SK-N-SH (cell line): ENCODE results near the gene NRIP2. TPM values are rescaled to one million over a fixed set of nuclear protein-coding genes. Genes with fewer than 3 reads are reported as not detected.

Experiments used
- CTCF ChIA-PET: fragments of 300-600, 350-600 bp; formaldehyde crosslinking; extraction: SDS; loops from one replicate; lab custom pipeline; 2021; lab: Yijun Ruan, JAX
- POLR2A ChIA-PET: fragments of 350-600 bp; sonication (Branson Sonifier 250); formaldehyde crosslinking; extraction: SDS; loops from one replicate; lab custom pipeline; 2020; ENCODE audit warnings: antibody characterized with exemption, inconsistent platforms; lab: Yijun Ruan, JAX
- DNase-seq: peaks from one replicate; pipeline ENCODE4 v3.0.0; 2012
- H2AFZ ChIP-seq: fragments of 200-600 bp; sonication (generic); 2 replicates; pipeline ENCODE4 v1.8.1; 2016; ENCODE audit warnings: antibody characterized with exemption, mild to moderate bottlenecking, low read depth
- H3F3A ChIP-seq: fragments of 200-600 bp; sonication (generic); replicated peaks from 2 replicates; pipeline ENCODE3; 2016; ENCODE audit warnings: antibody characterized with exemption, mild to moderate bottlenecking; ENCODE audit not compliant: insufficient read depth
- H3K27ac ChIP-seq, 2 experiments: fragments of 200-500 bp in 1 of 2; fragments of 200-600 bp in 1 of 2; sonication (Bioruptor generic) in 1 of 2; sonication (generic), shearing (Covaris generic) in 1 of 2; 2 replicates each; pipeline versions ENCODE4 v1.5.1 to v1.6.1; 2014 to 2016; ENCODE audit warnings: low read depth in 2 of 2, inconsistent platforms in 1 of 2, low read length in 1 of 2, mild to moderate bottlenecking in 1 of 2, mixed read lengths in 1 of 2
- H3K27me3 ChIP-seq: fragments of 200-600 bp; sonication (generic), shearing (Covaris generic); 2 replicates; pipeline ENCODE4 v1.6.1; 2016; ENCODE audit warnings: mixed run types; ENCODE audit not compliant: insufficient read depth
- H3K36me3 ChIP-seq, 2 experiments: fragments of 200-500 bp in 1 of 2; fragments of 200-600 bp in 1 of 2; sonication (Bioruptor generic) in 1 of 2; sonication (generic) in 1 of 2; replicated peaks in 1 of 2; 2 replicates each; pipeline versions ENCODE3 to v1.5.1; 2014 to 2016; ENCODE audit warnings: low read length in 1 of 2, mild to moderate bottlenecking in 1 of 2; ENCODE audit not compliant: insufficient read depth in 2 of 2, control insufficient read depth in 1 of 2
- H3K4me1 ChIP-seq, 2 experiments: fragments of 200-500 bp in 1 of 2; fragments of 200-600 bp in 1 of 2; sonication (Bioruptor generic) in 1 of 2; sonication (generic), shearing (Covaris generic) in 1 of 2; 2 replicates each; pipeline versions ENCODE4 v1.5.1 to v1.6.1; 2014 to 2016; ENCODE audit warnings: low read depth in 1 of 2, low read length in 1 of 2, mixed run types in 1 of 2; ENCODE audit not compliant: insufficient read depth in 2 of 2, control insufficient read depth in 1 of 2
- H3K4me2 ChIP-seq: fragments of 200-600 bp; sonication (generic), shearing (Covaris generic); 2 replicates; pipeline ENCODE4 v1.6.1; 2017; ENCODE audit warnings: mixed run types
- H3K4me3 ChIP-seq, 2 experiments: fragments of 200-500 bp in 1 of 2; fragments of 200-600 bp in 1 of 2; sonication (Bioruptor generic) in 1 of 2; sonication (generic), shearing (Covaris generic) in 1 of 2; 2 replicates each; pipeline versions ENCODE4 v1.5.1 to v1.8.1; 2014 to 2016; ENCODE audit warnings: low read depth in 2 of 2, inconsistent platforms in 1 of 2, low read length in 1 of 2, mild to moderate bottlenecking in 1 of 2, mixed read lengths in 1 of 2, moderate library complexity in 1 of 2
- H3K79me2 ChIP-seq: fragments of 200-600 bp; sonication (generic); 2 replicates; pipeline ENCODE4 v1.8.1; 2017; ENCODE audit warnings: mild to moderate bottlenecking; ENCODE audit not compliant: insufficient read depth
- H3K9ac ChIP-seq: fragments of 200-600 bp; sonication (generic); 2 replicates; pipeline ENCODE4 v1.6.1; 2017; ENCODE audit warnings: mixed run types
- H3K9me2 ChIP-seq: fragments of 200-600 bp; sonication (generic); 2 replicates; pipeline ENCODE4 v1.6.1; 2017; ENCODE audit warnings: mixed run types
- H3K9me3 ChIP-seq: fragments of 200-600 bp; sonication (generic); 2 replicates; pipeline ENCODE4 v1.6.1; 2017; ENCODE audit warnings: mixed run types, mild to moderate bottlenecking, moderate library complexity
- H4K20me1 ChIP-seq: fragments of 200-600 bp; sonication (generic); 2 replicates; pipeline ENCODE4 v1.6.1; 2017; ENCODE audit warnings: mild to moderate bottlenecking, mixed run types; ENCODE audit not compliant: insufficient read depth
- EP300 ChIP-seq, 2 experiments: IDR thresholded peaks; 2 replicates each; pipeline versions ENCODE4 v1.4.0 to v1.6.1; 2012; ENCODE audit warnings: borderline replicate concordance in 1 of 2, low read depth in 1 of 2, low read length in 1 of 2
- FOSL2 ChIP-seq: IDR thresholded peaks from 2 replicates; pipeline ENCODE4 v1.4.0; 2012; ENCODE audit warnings: low read depth, mild to moderate bottlenecking, moderate library complexity, borderline replicate concordance
- FOXM1 ChIP-seq: IDR thresholded peaks from 2 replicates; pipeline ENCODE4 v1.4.0; 2012; ENCODE audit warnings: low read depth, mild to moderate bottlenecking
- GATA2 ChIP-seq: sonication (generic); formaldehyde crosslinking; IDR thresholded peaks from 2 replicates; pipeline ENCODE4 v1.5.0; 2020; ENCODE audit warnings: mild to moderate bottlenecking, missing genetic modification reagents
- JUND ChIP-seq: IDR thresholded peaks from 2 replicates; pipeline ENCODE4 v1.4.0; 2012
- MAX ChIP-seq: IDR thresholded peaks from 2 replicates; pipeline ENCODE4 v1.4.0; 2012; ENCODE audit warnings: low read depth
- MEF2A ChIP-seq: IDR thresholded peaks from 2 replicates; pipeline ENCODE4 v1.4.0; 2012; ENCODE audit warnings: low read depth, borderline replicate concordance
- MXI1 ChIP-seq: IDR thresholded peaks from 2 replicates; pipeline ENCODE4 v1.6.1; 2012; ENCODE audit warnings: mild to moderate bottlenecking, low read depth, low read length, improper control_type of control experiment
- NFIC ChIP-seq: IDR thresholded peaks from 2 replicates; pipeline ENCODE4 v1.4.0; 2012; ENCODE audit warnings: borderline replicate concordance
- POLR2AphosphoS5 ChIP-seq: IDR thresholded peaks from 2 replicates; pipeline ENCODE4 v1.6.1; 2012; ENCODE audit warnings: low read depth, low read length
- RAD21 ChIP-seq: IDR thresholded peaks from 2 replicates; pipeline ENCODE4 v1.6.1; 2012; ENCODE audit warnings: mild to moderate bottlenecking, low read length
- RFX5 ChIP-seq: IDR thresholded peaks from 2 replicates; pipeline ENCODE4 v1.6.1; 2012; ENCODE audit warnings: mild to moderate bottlenecking, improper control_type of control experiment, low read length
- SIN3A ChIP-seq: IDR thresholded peaks from 2 replicates; pipeline ENCODE4 v1.6.1; 2012; ENCODE audit warnings: low read depth, mild to moderate bottlenecking, low read length, moderate library complexity, borderline replicate concordance
- TAF1 ChIP-seq: IDR thresholded peaks from 2 replicates; pipeline ENCODE4 v1.6.1; 2012; ENCODE audit warnings: low read depth, mild to moderate bottlenecking, low read length, moderate library complexity, borderline replicate concordance
- TCF12 ChIP-seq: IDR thresholded peaks from 2 replicates; pipeline ENCODE4 v1.4.0; 2012
- TEAD4 ChIP-seq: IDR thresholded peaks from 2 replicates; pipeline ENCODE4 v1.4.0; 2012; ENCODE audit warnings: mild to moderate bottlenecking, borderline replicate concordance; ENCODE audit not compliant: insufficient read depth
- USF1 ChIP-seq: IDR thresholded peaks from 2 replicates; pipeline ENCODE4 v1.4.0; 2012; ENCODE audit warnings: low read depth, borderline replicate concordance
- YY1 ChIP-seq: IDR thresholded peaks from 2 replicates; pipeline ENCODE4 v1.4.0; 2012; ENCODE audit warnings: low read depth, mild to moderate bottlenecking
- WGBS: methylation state at CpG from one replicate; pipeline ENCODE4 v1.1.6; 2017; ENCODE audit warnings: low lambda C conversion rate; 5-methylcytosine and 5-hydroxymethylcytosine counted together
- polyA plus RNA-seq, 3 experiments: library from polyadenylated mRNA; depleted of rRNA; stranded (reverse); fragments of >200 nt; gene quantifications; 2 replicates each; pipeline ENCODE4 v1.2.3, GENCODE V29; 2012
- TF ChIP-seq, protein P1 (sequence below): IDR thresholded peaks from 2 replicates; pipeline ENCODE4 v1.4.0; 2012; ENCODE audit warnings: low read depth, borderline replicate concordance
- TF ChIP-seq, protein P2 (sequence below): IDR thresholded peaks from 2 replicates; pipeline ENCODE4 v1.6.1; 2012; ENCODE audit warnings: mild to moderate bottlenecking, low read depth, low read length, moderate library complexity
- TF ChIP-seq, protein P3 (sequence below): IDR thresholded peaks from 2 replicates; pipeline ENCODE4; 2012
- TF ChIP-seq, protein P4 (sequence below): fragments of 150-350 bp; IDR thresholded peaks from 2 replicates; pipeline ENCODE4 v1.6.1; 2016; ENCODE audit warnings: mild to moderate bottlenecking, low read depth, low read length

Gene NRIP2
- polyA plus RNA-seq, 1 of the 3 experiments (the other 2 are of a cell fraction), result not detected

- TF ChIP-seq TEAD4, result no peak
- no peak for TF ChIP-seq RFX5
- no peak for TF ChIP-seq POLR2AphosphoS5
- TF ChIP-seq, protein P1, sequence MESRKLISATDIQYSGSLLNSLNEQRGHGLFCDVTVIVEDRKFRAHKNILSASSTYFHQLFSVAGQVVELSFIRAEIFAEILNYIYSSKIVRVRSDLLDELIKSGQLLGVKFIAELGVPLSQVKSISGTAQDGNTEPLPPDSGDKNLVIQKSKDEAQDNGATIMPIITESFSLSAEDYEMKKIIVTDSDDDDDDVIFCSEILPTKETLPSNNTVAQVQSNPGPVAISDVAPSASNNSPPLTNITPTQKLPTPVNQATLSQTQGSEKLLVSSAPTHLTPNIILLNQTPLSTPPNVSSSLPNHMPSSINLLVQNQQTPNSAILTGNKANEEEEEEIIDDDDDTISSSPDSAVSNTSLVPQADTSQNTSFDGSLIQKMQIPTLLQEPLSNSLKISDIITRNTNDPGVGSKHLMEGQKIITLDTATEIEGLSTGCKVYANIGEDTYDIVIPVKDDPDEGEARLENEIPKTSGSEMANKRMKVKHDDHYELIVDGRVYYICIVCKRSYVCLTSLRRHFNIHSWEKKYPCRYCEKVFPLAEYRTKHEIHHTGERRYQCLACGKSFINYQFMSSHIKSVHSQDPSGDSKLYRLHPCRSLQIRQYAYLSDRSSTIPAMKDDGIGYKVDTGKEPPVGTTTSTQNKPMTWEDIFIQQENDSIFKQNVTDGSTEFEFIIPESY, result no peak
- no peak for TF ChIP-seq JUND
- TF ChIP-seq SIN3A, result no peak
- TF ChIP-seq MXI1, result no peak
- TF ChIP-seq, protein P2, sequence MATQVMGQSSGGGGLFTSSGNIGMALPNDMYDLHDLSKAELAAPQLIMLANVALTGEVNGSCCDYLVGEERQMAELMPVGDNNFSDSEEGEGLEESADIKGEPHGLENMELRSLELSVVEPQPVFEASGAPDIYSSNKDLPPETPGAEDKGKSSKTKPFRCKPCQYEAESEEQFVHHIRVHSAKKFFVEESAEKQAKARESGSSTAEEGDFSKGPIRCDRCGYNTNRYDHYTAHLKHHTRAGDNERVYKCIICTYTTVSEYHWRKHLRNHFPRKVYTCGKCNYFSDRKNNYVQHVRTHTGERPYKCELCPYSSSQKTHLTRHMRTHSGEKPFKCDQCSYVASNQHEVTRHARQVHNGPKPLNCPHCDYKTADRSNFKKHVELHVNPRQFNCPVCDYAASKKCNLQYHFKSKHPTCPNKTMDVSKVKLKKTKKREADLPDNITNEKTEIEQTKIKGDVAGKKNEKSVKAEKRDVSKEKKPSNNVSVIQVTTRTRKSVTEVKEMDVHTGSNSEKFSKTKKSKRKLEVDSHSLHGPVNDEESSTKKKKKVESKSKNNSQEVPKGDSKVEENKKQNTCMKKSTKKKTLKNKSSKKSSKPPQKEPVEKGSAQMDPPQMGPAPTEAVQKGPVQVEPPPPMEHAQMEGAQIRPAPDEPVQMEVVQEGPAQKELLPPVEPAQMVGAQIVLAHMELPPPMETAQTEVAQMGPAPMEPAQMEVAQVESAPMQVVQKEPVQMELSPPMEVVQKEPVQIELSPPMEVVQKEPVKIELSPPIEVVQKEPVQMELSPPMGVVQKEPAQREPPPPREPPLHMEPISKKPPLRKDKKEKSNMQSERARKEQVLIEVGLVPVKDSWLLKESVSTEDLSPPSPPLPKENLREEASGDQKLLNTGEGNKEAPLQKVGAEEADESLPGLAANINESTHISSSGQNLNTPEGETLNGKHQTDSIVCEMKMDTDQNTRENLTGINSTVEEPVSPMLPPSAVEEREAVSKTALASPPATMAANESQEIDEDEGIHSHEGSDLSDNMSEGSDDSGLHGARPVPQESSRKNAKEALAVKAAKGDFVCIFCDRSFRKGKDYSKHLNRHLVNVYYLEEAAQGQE, result no peak
- TF ChIP-seq MEF2A, result no peak
- TF ChIP-seq TCF12, result no peak
- TF ChIP-seq EP300 (IDR thresholded peaks at IDR 0.05; ENCODE audit: borderline replicate concordance in 1 of 2, low read depth in 1 of 2, low read length in 1 of 2), result no peak
- TF ChIP-seq RAD21, result peak; percentile 64
- TF ChIP-seq NFIC, result peak; percentile 44; the same call in 1 of the 2 replicates
- no peak for TF ChIP-seq MAX
- TF ChIP-seq GATA2 (CRISPR knock-in tag), result no peak
- no peak for TF ChIP-seq FOXM1
Observed at GRCh38 chr12:2853626-2854025, 18.8 kb upstream of the NRIP2 start (continued).

- H3K27ac ChIP-seq, result no peak overlapping the region
- H3K9me2 ChIP-seq, result no peaks in the 10 kb centered on the region
- no peaks in the 10 kb centered on the region for H3K27me3 ChIP-seq
- H3K9ac ChIP-seq, result no peak overlapping the region
- POLR2A ChIA-PET, result no interaction called here
- no peak overlapping the region for H2AFZ ChIP-seq
- H3K4me3 ChIP-seq, result no peak overlapping the region
- no peaks in the 10 kb centered on the region for H4K20me1 ChIP-seq
- no peaks in the 10 kb centered on the region for H3K4me1 ChIP-seq
- H3K9me3 ChIP-seq, result no peaks in the 10 kb centered on the region
- H3K79me2 ChIP-seq, result no peaks in the 10 kb centered on the region
- H3K4me2 ChIP-seq, result no peak overlapping the region
- no peaks in the 10 kb centered on the region for H3F3A ChIP-seq
- no peak for DNase-seq
- no peaks in the 10 kb centered on the region for H3K36me3 ChIP-seq
- 92% methylated on average over 3 of the region's 3 CpGs for WGBS
- CTCF ChIA-PET, result interaction anchor here (0.7 to 3.6 kb wide), 5 partner anchors 68 to 190 kb away, joined by 3 to 14 read pairs (median 3); no protein-coding TSS in a partner anchor
- TF ChIP-seq, protein P3, sequence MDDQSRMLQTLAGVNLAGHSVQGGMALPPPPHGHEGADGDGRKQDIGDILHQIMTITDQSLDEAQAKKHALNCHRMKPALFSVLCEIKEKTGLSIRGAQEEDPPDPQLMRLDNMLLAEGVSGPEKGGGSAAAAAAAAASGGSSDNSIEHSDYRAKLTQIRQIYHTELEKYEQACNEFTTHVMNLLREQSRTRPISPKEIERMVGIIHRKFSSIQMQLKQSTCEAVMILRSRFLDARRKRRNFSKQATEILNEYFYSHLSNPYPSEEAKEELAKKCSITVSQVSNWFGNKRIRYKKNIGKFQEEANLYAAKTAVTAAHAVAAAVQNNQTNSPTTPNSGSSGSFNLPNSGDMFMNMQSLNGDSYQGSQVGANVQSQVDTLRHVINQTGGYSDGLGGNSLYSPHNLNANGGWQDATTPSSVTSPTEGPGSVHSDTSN, result no peak
- TF ChIP-seq USF1 (no peak), FOXM1 (no peak), YY1 (no peak), FOSL2 (no peak), JUND (no peak), TAF1 (no peak), GATA2 (CRISPR knock-in tag) (no peak)
- TF ChIP-seq, protein P4, sequence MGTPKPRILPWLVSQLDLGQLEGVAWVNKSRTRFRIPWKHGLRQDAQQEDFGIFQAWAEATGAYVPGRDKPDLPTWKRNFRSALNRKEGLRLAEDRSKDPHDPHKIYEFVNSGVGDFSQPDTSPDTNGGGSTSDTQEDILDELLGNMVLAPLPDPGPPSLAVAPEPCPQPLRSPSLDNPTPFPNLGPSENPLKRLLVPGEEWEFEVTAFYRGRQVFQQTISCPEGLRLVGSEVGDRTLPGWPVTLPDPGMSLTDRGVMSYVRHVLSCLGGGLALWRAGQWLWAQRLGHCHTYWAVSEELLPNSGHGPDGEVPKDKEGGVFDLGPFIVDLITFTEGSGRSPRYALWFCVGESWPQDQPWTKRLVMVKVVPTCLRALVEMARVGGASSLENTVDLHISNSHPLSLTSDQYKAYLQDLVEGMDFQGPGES, result no peak
Observed at GRCh38 chr12:2851931-2852330, 17.1 kb upstream of the NRIP2 start.
